Testis (tissue), 3 donors: Measurements from ENCODE around the gene HSPBP1. TPM values are rescaled to one million over a fixed set of nuclear protein-coding genes. Genes with fewer than 3 reads are reported as not detected.

Experiments
- DNase-seq: peaks from one replicate; pipeline ENCODE4 v3.0.0-alpha.2; 2019
- H3K27ac ChIP-seq, 2 donors: fragments of 200-600 bp; sonication (generic); one replicate each; pipeline ENCODE4 v1.5.1; 2019
- H3K27me3 ChIP-seq: fragments of 200-600 bp; sonication (generic); one replicate; pipeline ENCODE4 v1.5.1; 2019
- H3K36me3 ChIP-seq: fragments of 200-600 bp; sonication (generic); one replicate; pipeline ENCODE4 v1.5.1; 2017; ENCODE audit warnings: low read depth; ENCODE audit errors: missing control alignments
- H3K4me1 ChIP-seq: fragments of 200-600 bp; sonication (generic); one replicate; pipeline ENCODE4 v1.5.1; 2019
- H3K4me3 ChIP-seq, 2 donors: fragments of 200-600 bp; sonication (generic); one replicate each; pipeline ENCODE4 v1.5.1; 2017 to 2019
- H3K9me3 ChIP-seq: fragments of 200-600 bp; sonication (generic); one replicate; pipeline ENCODE4 v1.5.1; 2017
- CTCF ChIP-seq, 3 experiments: fragments of 450-650 bp in 2 of 3; fragments of 200-600 bp in 1 of 3; sonication (generic) in 1 of 3; IDR thresholded peaks; one replicate each; pipeline ENCODE4 v1.5.1; 2016 to 2019; ENCODE audit warnings: antibody characterized with exemption in 3 of 3, mild to moderate bottlenecking in 2 of 3, moderate library complexity in 1 of 3
- POLR2A ChIP-seq: fragments of 450-650 bp; IDR thresholded peaks from one replicate; pipeline ENCODE4 v1.6.1; 2017; ENCODE audit warnings: antibody characterized with exemption, mild to moderate bottlenecking, moderate library complexity
- WGBS, 2 donors: methylation state at CpG; one replicate each; pipeline ENCODE4 v1.1.5; 2018; 5-methylcytosine and 5-hydroxymethylcytosine counted together
- intact Hi-C: fragments of 100-400 bp; cut with DNase I; formaldehyde crosslinking; loops from one replicate; pipeline ENCODE4 v1.15.1; 2023; ENCODE audit warnings: low total_unique reads
- polyA plus RNA-seq: library from polyadenylated mRNA; stranded (reverse); fragments of 350-450 nt; fragmentation: Illumina TruSeq; extraction: RNeasy Lipid Tissue Mini Kit (QIAGEN cat#74804); gene quantifications from one replicate; pipeline ENCODE4 v1.2.3, GENCODE V29; 2014; ENCODE audit warnings: low read depth, low replicate concordance; ENCODE audit not compliant: insufficient read depth
- total RNA-seq, 2 donors: library from RNA; depleted of rRNA; stranded (reverse); fragments of >200 nt; gene quantifications; one replicate each; pipeline ENCODE4 v1.2.3, GENCODE V29; 2016

HSPBP1 gene
- total and polyA plus RNA-seq, 3 donors from 2014 or later = 42.7 to 48.2 (median 43.5) TPM

- Histone ChIP-seq H3K9me3 (no peaks in the 10 kb centered on the region), H3K27ac (no peak overlapping the region), H3K36me3 (no peaks in the 10 kb centered on the region), H3K27me3 (no peaks in the 10 kb centered on the region), H3K4me3 (no peak overlapping the region), H3K4me1 (peaks cover 6% of the 10 kb centered on the region)
- 61 to 74% methylated on average over 8 to 9 of the region's 9 CpGs for WGBS, 2 donors
- intact Hi-C loops = no loop called here
- DNase-seq = no peak
- TF ChIP-seq CTCF (IDR thresholded peaks at IDR 0.05) = no peak
- TF ChIP-seq POLR2A = no peak
Measured at GRCh38 chr19:55262359-55262758, 17.6 kb downstream of the HSPBP1 start.

GRCh38 chr19:55261671-55262126, 18.2 kb downstream of the HSPBP1 start:
- Histone ChIP-seq H3K27ac (no peak overlapping the region), H3K4me3 (peak overlapping the region in 1 of 2 donors; percentile 39), H3K9me3 (no peaks in the 10 kb centered on the region), H3K36me3 (no peaks in the 10 kb centered on the region), H3K4me1 (peaks cover 7% of the 10 kb centered on the region), H3K27me3 (no peaks in the 10 kb centered on the region)
- DNase-seq = peak; percentile 80
- TF ChIP-seq POLR2A (no peak), CTCF (IDR thresholded peaks at IDR 0.05) (no peak)
- intact Hi-C loops = no loop called here
- 77 to 86% methylated on average over 10 to 13 of the region's 13 CpGs for WGBS, 2 donors

- Histone ChIP-seq H3K4me3 (peak overlapping the region; percentile 93 to 98), H3K27ac (peak overlapping the region; percentile 88 to 97), H3K27me3 (no peaks in the 10 kb centered on the region), H3K9me3 (no peaks in the 10 kb centered on the region), H3K4me1 (peaks cover 25% of the 10 kb centered on the region), H3K36me3 (no peaks in the 10 kb centered on the region)
- WGBS, 2 donors = 24 to 38% methylated on average over 29 of the region's 29 CpGs
- no peak for DNase-seq
- no peak for TF ChIP-seq CTCF (IDR thresholded peaks at IDR 0.05)
- TF ChIP-seq POLR2A = no peak
- intact Hi-C loops = no loop called here
Measured at GRCh38 chr19:55259540-55260210, 20.2 kb downstream of the HSPBP1 start.

- H3K4me1 ChIP-seq = peaks cover 31% of the 10 kb centered on the region
- peak; percentile 98 for DNase-seq
- intact Hi-C loops = no loop called here
- 0 to 1% methylated on average over 45 to 71 of the region's 76 CpGs for WGBS, 2 donors
- H3K9me3 ChIP-seq = no peaks in the 10 kb centered on the region
- no peaks in the 10 kb centered on the region for H3K27me3 ChIP-seq
- peak within 1 kb of the TSS; percentile 93 to 98 for H3K4me3 ChIP-seq
- H3K27ac ChIP-seq = peak within 1 kb of the TSS; percentile 88 to 97
- TF ChIP-seq CTCF (IDR thresholded peaks at IDR 0.05) (no peak), POLR2A (peak; percentile 65)
- no peaks in the 10 kb centered on the region for H3K36me3 ChIP-seq
Measured at GRCh38 chr19:55258828-55259539, 20.9 kb downstream of the HSPBP1 start, which contains the start of gene PPP6R1. PPP6R1 (minus strand) TSS chr19:55259017; CDS start chr19:55247103, 11,914 bp downstream.
